ENCODE measurements around the gene RASGRF2.

RASGRF2 gene

GRCh38 chr5:81169924-81170323 lies 209.8 kb downstream of the RASGRF2 start:
- no peak for DNase-seq

GRCh38 chr5:81171769-81172168 lies 211.6 kb downstream of the RASGRF2 start:
- no peak for DNase-seq

- no peak for DNase-seq
Observed at GRCh38 chr5:81172710-81173109, 212.5 kb downstream of the RASGRF2 start.

GRCh38 chr5:81177061-81177460 lies 216.9 kb downstream of the RASGRF2 start:
- no peak for DNase-seq

- no peak for DNase-seq
Observed at GRCh38 chr5:81179959-81180358, 219.8 kb downstream of the RASGRF2 start.

GRCh38 chr5:81180780-81181460 lies 220.8 kb downstream of the RASGRF2 start:
- no peak for DNase-seq

GRCh38 chr5:81181576-81182316 lies 221.6 kb downstream of the RASGRF2 start:
- no peak for DNase-seq

GRCh38 chr5:81182396-81183390 lies 222.5 kb downstream of the RASGRF2 start:
- DNase-seq: no peak

GRCh38 chr5:81183811-81184748 lies 223.9 kb downstream of the RASGRF2 start:
- DNase-seq: peak in 3 of 56 donors; percentile 3 to 17 (median 15)

- no peak for DNase-seq
Observed at GRCh38 chr5:81184749-81185110, 224.6 kb downstream of the RASGRF2 start.

GRCh38 chr5:81187885-81188284 lies 227.7 kb downstream of the RASGRF2 start:
- DNase-seq: peak in 1 of 56 donors; percentile 41

- DNase-seq: no peak
Observed at GRCh38 chr5:81188962-81189361, 228.8 kb downstream of the RASGRF2 start.

- DNase-seq: no peak
Observed at GRCh38 chr5:81189875-81190498, 229.8 kb downstream of the RASGRF2 start.

GRCh38 chr5:81191726-81192372 lies 231.7 kb downstream of the RASGRF2 start:
- DNase-seq: peak in 2 of 56 donors; percentile 20 to 41

- no peak for DNase-seq
Observed at GRCh38 chr5:81192373-81192750, 232.2 kb downstream of the RASGRF2 start.

GRCh38 chr5:81194633-81195334 lies 234.6 kb downstream of the RASGRF2 start:
- peak in 53 of 56 donors; percentile 18 to 86 (median 58) for DNase-seq

GRCh38 chr5:81195335-81195929 lies 235.3 kb downstream of the RASGRF2 start:
- no peak for DNase-seq

GRCh38 chr5:81202655-81203054 lies 242.5 kb downstream of the RASGRF2 start:
- no peak for DNase-seq

Measured in amygdala (tissue), 56 donors.